LNCAP (cell line): ENCODE results near the gene TGM3.

ENCODE experiments used
- TF ChIP-seq, protein P1 (sequence below): fragments of 450-650 bp; IDR thresholded peaks from 2 replicates; pipeline ENCODE4 v1.5.1; 2017; ENCODE audit warnings: mild to moderate bottlenecking

Gene TGM3

DNA sequence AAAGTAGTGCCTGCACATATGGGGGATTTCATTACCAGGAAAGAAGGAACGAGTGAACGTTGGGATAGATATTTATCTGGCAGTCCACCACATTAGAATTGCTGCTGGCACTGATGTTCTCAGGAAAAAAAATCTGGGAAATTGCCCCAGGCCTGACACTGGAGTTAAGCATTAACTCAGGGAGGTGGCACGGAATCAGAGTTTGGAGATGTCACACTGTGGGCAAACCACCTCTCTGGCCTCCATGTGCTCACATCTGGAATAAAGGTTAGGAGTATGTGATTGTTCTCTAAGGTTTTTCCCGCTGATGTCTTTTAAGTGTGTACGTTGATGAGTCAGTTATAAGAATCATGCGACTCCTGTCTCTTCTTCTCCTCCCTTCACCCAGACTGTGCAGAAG lies 7.9 kb downstream of the TGM3 start:
- TF ChIP-seq, protein P1, sequence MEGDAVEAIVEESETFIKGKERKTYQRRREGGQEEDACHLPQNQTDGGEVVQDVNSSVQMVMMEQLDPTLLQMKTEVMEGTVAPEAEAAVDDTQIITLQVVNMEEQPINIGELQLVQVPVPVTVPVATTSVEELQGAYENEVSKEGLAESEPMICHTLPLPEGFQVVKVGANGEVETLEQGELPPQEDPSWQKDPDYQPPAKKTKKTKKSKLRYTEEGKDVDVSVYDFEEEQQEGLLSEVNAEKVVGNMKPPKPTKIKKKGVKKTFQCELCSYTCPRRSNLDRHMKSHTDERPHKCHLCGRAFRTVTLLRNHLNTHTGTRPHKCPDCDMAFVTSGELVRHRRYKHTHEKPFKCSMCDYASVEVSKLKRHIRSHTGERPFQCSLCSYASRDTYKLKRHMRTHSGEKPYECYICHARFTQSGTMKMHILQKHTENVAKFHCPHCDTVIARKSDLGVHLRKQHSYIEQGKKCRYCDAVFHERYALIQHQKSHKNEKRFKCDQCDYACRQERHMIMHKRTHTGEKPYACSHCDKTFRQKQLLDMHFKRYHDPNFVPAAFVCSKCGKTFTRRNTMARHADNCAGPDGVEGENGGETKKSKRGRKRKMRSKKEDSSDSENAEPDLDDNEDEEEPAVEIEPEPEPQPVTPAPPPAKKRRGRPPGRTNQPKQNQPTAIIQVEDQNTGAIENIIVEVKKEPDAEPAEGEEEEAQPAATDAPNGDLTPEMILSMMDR, result no peak

DNA sequence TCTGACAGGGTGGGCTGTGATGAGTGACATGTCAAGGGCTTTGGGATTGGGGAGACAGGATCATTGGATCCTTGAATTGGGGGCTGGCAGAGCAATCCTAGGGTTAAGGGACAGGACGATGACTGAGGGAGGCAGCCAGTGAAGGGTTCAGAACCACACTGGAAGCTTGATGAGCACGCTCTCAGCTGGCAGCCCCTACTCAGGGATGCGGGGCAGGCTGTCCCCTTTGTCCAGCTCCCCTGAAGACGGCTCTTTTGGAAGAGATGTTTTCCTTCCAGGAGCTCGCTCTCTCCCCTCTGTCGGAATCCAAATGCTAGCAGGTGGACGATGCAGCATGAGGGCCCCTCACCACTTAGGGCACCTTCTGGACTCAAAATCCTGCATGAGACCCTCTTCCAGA lies 8.4 kb downstream of the TGM3 start:
- TF ChIP-seq, protein P1, result no peak

DNA sequence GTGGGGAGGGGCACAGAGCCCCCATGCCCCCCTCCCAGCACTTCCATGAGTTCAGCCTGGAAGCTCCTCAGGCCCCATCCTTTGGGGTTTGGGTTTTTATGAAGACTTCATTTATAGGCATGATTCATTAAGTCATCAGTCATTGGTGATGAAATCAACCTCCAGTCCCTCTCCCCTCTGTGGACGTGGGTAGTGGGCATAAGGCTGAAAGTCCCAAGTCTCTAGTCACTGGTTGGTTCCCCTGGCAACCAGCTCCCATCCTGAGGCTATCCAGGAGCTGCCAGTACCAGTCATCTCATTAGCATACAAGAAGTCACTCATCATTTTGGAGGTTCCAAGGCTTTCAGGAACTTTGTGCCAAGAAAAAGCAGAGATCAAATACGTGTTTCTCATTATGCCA lies 9.2 kb downstream of the TGM3 start:
- TF ChIP-seq, protein P1, result no peak

DNA sequence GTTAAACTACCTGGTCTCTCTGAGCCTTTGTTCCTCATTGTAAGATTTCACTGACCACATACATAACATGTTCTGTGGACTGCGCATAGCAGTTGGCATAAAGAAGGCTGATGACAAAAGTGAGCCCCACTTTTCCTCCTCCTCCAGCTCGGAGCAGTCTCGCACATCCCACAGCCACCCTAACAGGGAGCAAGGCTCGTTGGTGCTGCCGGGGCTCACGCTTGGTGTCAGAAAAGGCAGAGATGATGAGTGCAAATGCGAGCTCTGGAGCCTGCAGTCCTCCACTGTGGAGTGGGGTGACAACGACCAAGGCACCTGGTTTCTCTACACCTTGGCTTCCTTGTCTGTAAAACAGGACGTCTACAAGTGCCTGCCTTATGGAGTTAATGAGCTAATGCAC lies 9.7 kb downstream of the TGM3 start:
- TF ChIP-seq, protein P1, result no peak

DNA sequence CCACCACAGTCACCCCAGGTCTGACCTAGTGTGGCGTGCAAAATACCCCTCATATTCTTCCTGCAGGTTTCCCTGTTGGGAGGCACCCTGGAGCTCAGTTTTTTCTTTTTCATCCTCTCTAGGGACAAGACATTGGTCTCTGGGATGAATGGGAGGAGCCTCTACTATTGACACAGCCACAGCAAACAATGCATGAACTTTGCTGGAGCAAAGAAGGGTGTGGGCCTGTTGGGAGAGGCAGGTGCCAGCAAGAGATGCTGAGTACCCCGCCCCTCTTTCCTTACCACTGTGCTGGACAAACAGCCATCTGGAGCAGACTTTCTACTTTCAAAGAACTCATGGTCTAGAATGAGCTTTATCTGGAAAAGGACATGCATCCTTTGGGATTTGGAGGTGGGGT lies 10.1 kb downstream of the TGM3 start:
- TF ChIP-seq, protein P1, result no peak

DNA sequence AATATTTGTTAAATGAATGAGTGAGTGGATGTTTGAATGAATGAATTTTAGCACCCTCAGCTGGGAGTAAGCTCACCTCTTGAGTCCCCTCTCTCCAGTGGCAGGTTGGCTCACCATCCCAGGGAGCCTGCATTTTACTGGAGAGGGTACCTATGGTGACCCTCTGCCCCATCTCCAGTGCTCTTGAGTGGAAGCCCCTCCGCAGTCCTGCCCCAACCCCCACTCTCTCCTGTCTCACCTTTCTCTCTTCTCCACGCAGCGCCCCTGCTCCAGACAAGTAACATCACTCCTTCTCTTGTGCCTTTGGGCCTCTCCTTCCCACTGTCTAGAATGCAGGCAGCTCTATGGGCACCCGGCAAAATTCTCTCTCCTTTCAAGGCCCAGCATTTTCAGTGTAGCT lies 11.3 kb downstream of the TGM3 start:
- TF ChIP-seq, protein P1, result no peak

DNA sequence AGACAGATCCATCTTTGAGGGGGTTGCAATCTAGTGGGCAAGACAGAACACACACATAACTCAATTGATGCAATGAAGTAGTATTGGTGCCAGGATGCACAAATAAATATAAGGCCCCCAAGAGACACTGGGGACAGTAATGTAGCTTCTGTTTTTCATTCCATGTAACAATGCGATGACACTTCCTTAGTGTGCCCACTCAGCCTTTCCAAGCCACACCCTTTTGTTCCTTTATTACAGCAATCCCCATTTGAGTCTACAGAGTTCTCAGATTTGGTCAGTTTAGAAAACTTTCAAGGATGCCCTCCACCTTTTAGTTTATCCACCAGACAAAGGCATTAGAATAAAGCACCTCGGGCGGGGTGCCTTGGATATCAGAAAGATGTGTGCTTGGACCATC lies 15.5 kb downstream of the TGM3 start:
- TF ChIP-seq, protein P1, result no peak

DNA sequence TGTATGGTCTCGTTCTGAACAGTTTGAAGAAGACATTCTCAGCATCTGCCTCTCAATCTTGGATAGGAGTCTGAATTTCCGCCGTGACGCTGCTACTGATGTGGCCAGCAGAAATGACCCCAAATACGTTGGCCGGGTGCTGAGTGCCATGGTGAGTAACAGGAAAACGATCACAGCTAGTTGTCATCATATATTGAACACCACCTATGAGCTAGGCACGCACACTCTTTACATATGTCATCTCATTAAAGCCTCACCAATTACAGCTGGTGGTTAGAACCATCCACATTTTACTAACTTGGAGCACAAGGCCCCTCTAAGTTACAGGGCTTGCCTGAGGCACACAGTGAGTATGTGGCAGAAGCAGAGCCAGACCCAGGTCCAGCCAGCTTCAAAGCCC lies 17.1 kb downstream of the TGM3 start:
- TF ChIP-seq, protein P1, result no peak
